Measurements from ENCODE around the gene MYO1D.

DNA sequence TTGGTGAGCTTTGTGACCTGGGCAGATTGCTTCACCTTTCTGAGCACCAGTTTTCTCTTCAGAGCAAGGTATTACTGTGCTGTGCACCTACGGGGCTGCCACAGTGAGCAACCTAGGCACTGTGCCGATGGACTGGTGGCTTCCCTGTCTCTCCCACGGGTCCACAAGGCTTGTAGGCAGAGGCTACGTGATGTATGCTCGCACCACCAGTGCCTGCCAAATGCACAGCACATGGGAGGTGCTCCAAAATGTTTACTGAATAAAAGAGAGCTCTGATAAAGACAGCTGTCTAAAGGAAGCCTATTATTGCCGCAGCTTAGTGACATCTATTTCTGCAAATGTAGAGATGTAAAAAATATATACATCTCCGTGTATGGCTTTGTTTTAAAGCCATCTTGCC, 251.0 kb downstream of the MYO1D start:
- TF ChIP-seq CTCF (IDR thresholded peaks at IDR 0.05; ENCODE audit: low read depth, low read length, missing input control) (no peak), EGR1 (IDR thresholded peaks at IDR 0.05; ENCODE audit: low read depth in 2 of 2) (no peak), YY1 (IDR thresholded peaks at IDR 0.05) (no peak), GABPA (IDR thresholded peaks at IDR 0.05 in 1 of 2, conservative IDR thresholded peaks at IDR 0.05 in 1 of 2) (no peak), RAD21 (IDR thresholded peaks at IDR 0.05) (no peak)
- TF ChIP-seq, protein P1, sequence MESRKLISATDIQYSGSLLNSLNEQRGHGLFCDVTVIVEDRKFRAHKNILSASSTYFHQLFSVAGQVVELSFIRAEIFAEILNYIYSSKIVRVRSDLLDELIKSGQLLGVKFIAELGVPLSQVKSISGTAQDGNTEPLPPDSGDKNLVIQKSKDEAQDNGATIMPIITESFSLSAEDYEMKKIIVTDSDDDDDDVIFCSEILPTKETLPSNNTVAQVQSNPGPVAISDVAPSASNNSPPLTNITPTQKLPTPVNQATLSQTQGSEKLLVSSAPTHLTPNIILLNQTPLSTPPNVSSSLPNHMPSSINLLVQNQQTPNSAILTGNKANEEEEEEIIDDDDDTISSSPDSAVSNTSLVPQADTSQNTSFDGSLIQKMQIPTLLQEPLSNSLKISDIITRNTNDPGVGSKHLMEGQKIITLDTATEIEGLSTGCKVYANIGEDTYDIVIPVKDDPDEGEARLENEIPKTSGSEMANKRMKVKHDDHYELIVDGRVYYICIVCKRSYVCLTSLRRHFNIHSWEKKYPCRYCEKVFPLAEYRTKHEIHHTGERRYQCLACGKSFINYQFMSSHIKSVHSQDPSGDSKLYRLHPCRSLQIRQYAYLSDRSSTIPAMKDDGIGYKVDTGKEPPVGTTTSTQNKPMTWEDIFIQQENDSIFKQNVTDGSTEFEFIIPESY (IDR thresholded peaks at IDR 0.05), result no peak

Data from liver (tissue), 3 donors.